GM12878 (cell line): ENCODE measurements around the gene SORCS2. TPM values are rescaled to one million over a fixed set of nuclear protein-coding genes. Genes with fewer than 3 reads are reported as not detected.

Experiments
- ATAC-seq: fragments of 200-7000 bp; cut with Tn5 transposase; 3 replicates; pipeline ENCODE4 v1.9.1; 2020; ENCODE audit warnings: mild to moderate bottlenecking, moderate library complexity
- BruUV-seq: library from RNA; stranded (reverse); fragments of 400-500 nt; replicated peaks from 2 replicates; lab custom pipeline; 2021; lab: Mats Ljungman, UMichigan
- CTCF ChIA-PET: fragments of 300-600 bp; sonication (Branson Sonifier 250); formaldehyde crosslinking; extraction: SDS; loops from one replicate; lab custom pipeline; 2021; ENCODE audit warnings: inconsistent platforms; lab: Yijun Ruan, JAX
- POLR2A ChIA-PET: fragments of 350-600 bp; formaldehyde crosslinking; extraction: SDS; loops from one replicate; lab custom pipeline; 2021; ENCODE audit warnings: inconsistent platforms; lab: Charles Lee
- RAD21 ChIA-PET: fragments of 300-600 bp; sonication (Branson Sonifier 250); formaldehyde crosslinking; loops from one replicate; lab custom pipeline; 2023; ENCODE audit warnings: antibody characterized with exemption; ENCODE audit not compliant: unreplicated experiment; lab: Charles Lee
- SMC1A ChIA-PET: fragments of 300-600 bp; sonication (Branson Sonifier 250); formaldehyde crosslinking; loops from one replicate; lab custom pipeline; 2023; ENCODE audit not compliant: unreplicated experiment, uncharacterized antibody; lab: Charles Lee
- DNase-seq: peaks from one replicate; pipeline ENCODE4 v3.0.0-alpha.2; 2011; ENCODE audit warnings: low read depth, low spot score
- FAIRE-seq: peaks from 3 replicates; lab custom pipeline; 2011; peaks lifted over from hg19 to GRCh38; lab: Jason Lieb, UNC
- H2AFZ ChIP-seq: 2 replicates; pipeline ENCODE4 v1.6.0; 2011; ENCODE audit warnings: low read depth, low read length, control low read depth; ENCODE audit not compliant: control insufficient read depth
- H3K27ac ChIP-seq: 2 replicates; pipeline ENCODE4 v1.5.1; 2011; ENCODE audit warnings: control low read depth; ENCODE audit not compliant: control insufficient read depth, insufficient read depth
- H3K27me3 ChIP-seq, 2 experiments: replicated peaks in 1 of 2; 2 replicates each; pipeline versions ENCODE4 v1.6.0 to v1.6.1; 2011; ENCODE audit warnings: low read length in 1 of 2; ENCODE audit not compliant: control insufficient read depth in 2 of 2, insufficient read depth in 2 of 2
- H3K36me3 ChIP-seq, 2 experiments: 2 replicates each; pipeline ENCODE4 v1.5.1; 2011; ENCODE audit warnings: low read length in 1 of 2; ENCODE audit not compliant: control insufficient read depth in 2 of 2, insufficient read depth in 2 of 2
- H3K4me1 ChIP-seq: 2 replicates; pipeline ENCODE4 v1.6.1; 2011; ENCODE audit warnings: mild to moderate bottlenecking, low read length, moderate library complexity, mixed read lengths; ENCODE audit not compliant: control insufficient read depth, insufficient read depth
- H3K4me2 ChIP-seq: 2 replicates; pipeline ENCODE4 v1.6.0; 2011; ENCODE audit warnings: control low read depth; ENCODE audit not compliant: control insufficient read depth, insufficient read depth
- H3K4me3 ChIP-seq: fragments of 200-600 bp; sonication (generic); 2 replicates; pipeline ENCODE4 v1.5.1; 2016
- H3K79me2 ChIP-seq: 2 replicates; pipeline ENCODE4 v1.6.0; 2011; ENCODE audit warnings: low read length; ENCODE audit not compliant: control insufficient read depth, insufficient read depth
- H3K9ac ChIP-seq: 2 replicates; pipeline ENCODE4 v1.8.0; 2011; ENCODE audit warnings: low read length, control low read depth, mixed read lengths; ENCODE audit not compliant: control insufficient read depth, insufficient read depth
- H3K9me3 ChIP-seq: replicated peaks from 3 replicates; pipeline ENCODE4 v1.5.1; 2011; ENCODE audit warnings: mild to moderate bottlenecking, low read length; ENCODE audit not compliant: control insufficient read depth, insufficient read depth
- H4K20me1 ChIP-seq: 2 replicates; pipeline ENCODE4 v1.6.0; 2011; ENCODE audit not compliant: control insufficient read depth, insufficient read depth
- DPF2 ChIP-seq: fragments of 450-650 bp; IDR thresholded peaks from 2 replicates; pipeline ENCODE4 v1.6.1; 2017; ENCODE audit warnings: mild to moderate bottlenecking
- EED ChIP-seq: sonication (generic); IDR thresholded peaks from 2 replicates; pipeline ENCODE4 v1.6.1; 2016; ENCODE audit warnings: antibody characterized with exemption, low read depth
- JUND ChIP-seq: IDR thresholded peaks from 2 replicates; pipeline ENCODE4 v1.6.1; 2012; ENCODE audit warnings: low read depth, mild to moderate bottlenecking, low read length, improper control_type of control experiment, moderate library complexity
- NR2F1 ChIP-seq: fragments of 450-650 bp; conservative IDR thresholded peaks from 2 replicates; pipeline ENCODE4 v1.6.1; 2017; ENCODE audit warnings: mild to moderate bottlenecking
- PML ChIP-seq: IDR thresholded peaks from 2 replicates; pipeline ENCODE4 v1.6.1; 2012; ENCODE audit warnings: low read length, inconsistent platforms
- ZNF384 ChIP-seq: IDR thresholded peaks from 2 replicates; pipeline ENCODE4 v1.6.1; 2012; ENCODE audit warnings: low read depth, mild to moderate bottlenecking, low read length, improper control_type of control experiment, borderline replicate concordance
- WGBS: methylation state at CpG from one replicate; pipeline ENCODE4 v1.1.6; 2016; ENCODE audit warnings: low lambda C conversion rate; ENCODE audit not compliant: insufficient replicate concordance, insufficient coverage; ENCODE audit errors: missing lambda C conversion rate; 5-methylcytosine and 5-hydroxymethylcytosine counted together
- in situ Hi-C: fragments of 300-500 bp; cut with MboI; formaldehyde crosslinking; loops from 9 replicates; pipeline ENCODE4 v1.14.3; 2018; ENCODE audit warnings: mixed read lengths
- intact Hi-C: fragments of 100-400 bp; cut with micrococcal nuclease; formaldehyde crosslinking; loops from one replicate; pipeline ENCODE4 v1.14.2; 2022; ENCODE audit not compliant: unreplicated experiment
- polyA plus RNA-seq, 11 experiments: library from polyadenylated mRNA; depleted of rRNA in 4 of 11; unstranded in 6 of 11; stranded (reverse) in 5 of 11; fragments of >200 nt; fragmentation: Nextera tagmentation in 4 of 11; fragmentation: Illumina TruSeq in 1 of 11; extraction: Ambion mirVana in 4 of 11; extraction: Trizol in 1 of 11; gene quantifications; 1 replicate in 1 of 11; 2 replicates in 10 of 11; pipeline versions ENCODE4 v1.2.1 to v1.2.3, GENCODE V29; 2011 to 2016; ENCODE audit warnings: inconsistent platforms in 2 of 11, missing spikeins in 2 of 11, low read depth in 1 of 11
- total RNA-seq, 4 experiments: library from RNA; depleted of rRNA in 3 of 4; stranded (reverse); fragments of >200 nt in 3 of 4; fragmentation: Illumina TruSeq in 1 of 4; extraction: Trizol in 1 of 4; gene quantifications; 2 replicates each; pipeline versions ENCODE4 v1.2.1 to v1.2.3, GENCODE V29; 2013 to 2021
- TF ChIP-seq, protein P1 (sequence below): fragments of 150-350 bp; IDR thresholded peaks from 2 replicates; pipeline ENCODE4 v1.6.1; 2016; ENCODE audit warnings: low read depth, low read length

SORCS2 gene
- total and polyA plus RNA-seq, 10 of the 15 experiments (the other 5 are each of a cell fraction or from before 2014, with no cell fraction given), result 0.01 to 0.15 (median 0.05) TPM; not detected in 5

DNA sequence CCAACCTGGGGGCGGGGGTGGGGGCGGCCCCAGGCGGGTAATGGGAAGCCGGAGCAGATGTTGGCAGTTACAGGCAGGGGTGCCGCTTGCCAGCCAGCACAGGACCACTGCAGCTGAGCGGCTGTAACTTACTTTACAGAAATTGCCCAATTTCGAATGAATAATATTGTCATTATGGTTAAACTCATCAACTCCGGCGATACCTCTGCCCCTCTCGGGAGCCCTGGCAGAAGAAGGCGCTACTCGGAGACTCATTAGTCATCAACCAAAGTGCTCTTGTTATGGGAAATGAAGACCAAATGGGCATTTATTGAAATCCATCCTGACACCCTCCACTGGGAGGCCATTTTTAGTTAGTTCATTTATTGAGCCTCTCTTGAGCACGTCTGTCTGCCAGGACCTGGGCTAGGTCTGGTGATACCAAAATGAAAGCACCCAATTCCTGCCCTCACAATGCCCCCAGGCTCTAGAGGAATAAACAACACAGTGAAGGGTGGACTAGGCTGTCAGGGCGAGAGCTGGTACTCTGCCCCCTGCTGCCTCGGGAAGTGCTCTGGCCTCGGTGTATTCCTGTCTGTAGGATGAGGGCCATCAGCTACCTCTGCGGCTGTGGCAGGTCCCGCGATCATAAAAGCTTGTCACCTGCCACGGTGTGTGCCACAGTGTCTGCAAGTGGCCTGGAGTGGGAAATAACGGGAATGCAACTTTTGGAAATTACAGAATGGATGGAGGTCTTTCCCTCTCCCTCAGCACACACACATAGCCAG lies 401.5 kb downstream of the SORCS2 start:
- no peaks in the 10 kb centered on the region for H3K36me3 ChIP-seq
- SMC1A ChIA-PET, result no interaction called here
- no peak overlapping the region for H3K4me3 ChIP-seq
- H3K27me3 ChIP-seq, result no peaks in the 10 kb centered on the region
- no peak overlapping the region for H3K9ac ChIP-seq
- no peak overlapping the region for H2AFZ ChIP-seq
- no peaks in the 10 kb centered on the region for H3K4me1 ChIP-seq
- in situ Hi-C loops (no loop called here), intact Hi-C loops (no loop called here)
- no peak overlapping the region for H3K4me2 ChIP-seq
- ATAC-seq, result no peak
- no peaks in the 10 kb centered on the region; the same call in 2 of the 3 replicates for H3K9me3 ChIP-seq
- TF ChIP-seq NR2F1 (no peak), PML (no peak), DPF2 (no peak), ZNF384 (no peak), JUND (no peak), EED (no peak)
- TF ChIP-seq, protein P1, sequence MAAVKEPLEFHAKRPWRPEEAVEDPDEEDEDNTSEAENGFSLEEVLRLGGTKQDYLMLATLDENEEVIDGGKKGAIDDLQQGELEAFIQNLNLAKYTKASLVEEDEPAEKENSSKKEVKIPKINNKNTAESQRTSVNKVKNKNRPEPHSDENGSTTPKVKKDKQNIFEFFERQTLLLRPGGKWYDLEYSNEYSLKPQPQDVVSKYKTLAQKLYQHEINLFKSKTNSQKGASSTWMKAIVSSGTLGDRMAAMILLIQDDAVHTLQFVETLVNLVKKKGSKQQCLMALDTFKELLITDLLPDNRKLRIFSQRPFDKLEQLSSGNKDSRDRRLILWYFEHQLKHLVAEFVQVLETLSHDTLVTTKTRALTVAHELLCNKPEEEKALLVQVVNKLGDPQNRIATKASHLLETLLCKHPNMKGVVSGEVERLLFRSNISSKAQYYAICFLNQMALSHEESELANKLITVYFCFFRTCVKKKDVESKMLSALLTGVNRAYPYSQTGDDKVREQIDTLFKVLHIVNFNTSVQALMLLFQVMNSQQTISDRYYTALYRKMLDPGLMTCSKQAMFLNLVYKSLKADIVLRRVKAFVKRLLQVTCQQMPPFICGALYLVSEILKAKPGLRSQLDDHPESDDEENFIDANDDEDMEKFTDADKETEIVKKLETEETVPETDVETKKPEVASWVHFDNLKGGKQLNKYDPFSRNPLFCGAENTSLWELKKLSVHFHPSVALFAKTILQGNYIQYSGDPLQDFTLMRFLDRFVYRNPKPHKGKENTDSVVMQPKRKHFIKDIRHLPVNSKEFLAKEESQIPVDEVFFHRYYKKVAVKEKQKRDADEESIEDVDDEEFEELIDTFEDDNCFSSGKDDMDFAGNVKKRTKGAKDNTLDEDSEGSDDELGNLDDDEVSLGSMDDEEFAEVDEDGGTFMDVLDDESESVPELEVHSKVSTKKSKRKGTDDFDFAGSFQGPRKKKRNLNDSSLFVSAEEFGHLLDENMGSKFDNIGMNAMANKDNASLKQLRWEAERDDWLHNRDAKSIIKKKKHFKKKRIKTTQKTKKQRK, result no peak
- CTCF ChIA-PET, result no interaction called here
- H3K27ac ChIP-seq, result no peak overlapping the region
- H4K20me1 ChIP-seq, result no peaks in the 10 kb centered on the region
- no peak for FAIRE-seq
- no peaks in the 10 kb centered on the region for H3K79me2 ChIP-seq
- WGBS, result 39% methylated on average over 17 of the region's 21 CpGs
- RAD21 ChIA-PET, result no interaction called here
- BruUV-seq, result no TSS peak
- DNase-seq, result no peak
- POLR2A ChIA-PET, result no interaction called here
